ENCODE measurements around the gene FBXO11.

GRCh38 chr2:47844162-47844561 lies 62.1 kb downstream of the FBXO11 start:
- TF ChIP-seq CTCF (IDR thresholded peaks at IDR 0.05 in 4 of 5, conservative IDR thresholded peaks at IDR 0.05 in 1 of 5) (no peak), POLR2A (IDR thresholded peaks at IDR 0.05) (no peak)

All from gastrocnemius medialis (tissue), 4 donors.